AG04449 (cell line): ENCODE results near the gene DOK7.

Source experiments
- CTCF ChIA-PET: fragments of 350-600 bp; formaldehyde crosslinking; extraction: SDS; loops from one replicate; lab custom pipeline; 2021; ENCODE audit warnings: antibody characterized with exemption; lab: Yijun Ruan, JAX
- POLR2A ChIA-PET: fragments of 400-600, 350-600 bp; formaldehyde crosslinking; extraction: SDS; loops from one replicate; lab custom pipeline; 2020; ENCODE audit warnings: antibody characterized with exemption, inconsistent platforms; lab: Yijun Ruan, JAX
- DNase-seq: peaks from one replicate; pipeline ENCODE4 v3.0.0-alpha.2; 2010; ENCODE audit warnings: low read depth, low spot score
- H3K4me3 ChIP-seq: 2 replicates; pipeline ENCODE4 v1.5.1; 2011; ENCODE audit warnings: low read depth, mild to moderate bottlenecking, control low read depth, low read length
- TF ChIP-seq, protein P1 (sequence below): IDR thresholded peaks from one replicate; pipeline ENCODE4 v1.5.1; 2011; ENCODE audit warnings: mild to moderate bottlenecking, moderate library complexity, low read length, control low read depth, inconsistent platforms; ENCODE audit not compliant: insufficient read depth; ENCODE audit errors: missing control alignments

DOK7 gene

DNA sequence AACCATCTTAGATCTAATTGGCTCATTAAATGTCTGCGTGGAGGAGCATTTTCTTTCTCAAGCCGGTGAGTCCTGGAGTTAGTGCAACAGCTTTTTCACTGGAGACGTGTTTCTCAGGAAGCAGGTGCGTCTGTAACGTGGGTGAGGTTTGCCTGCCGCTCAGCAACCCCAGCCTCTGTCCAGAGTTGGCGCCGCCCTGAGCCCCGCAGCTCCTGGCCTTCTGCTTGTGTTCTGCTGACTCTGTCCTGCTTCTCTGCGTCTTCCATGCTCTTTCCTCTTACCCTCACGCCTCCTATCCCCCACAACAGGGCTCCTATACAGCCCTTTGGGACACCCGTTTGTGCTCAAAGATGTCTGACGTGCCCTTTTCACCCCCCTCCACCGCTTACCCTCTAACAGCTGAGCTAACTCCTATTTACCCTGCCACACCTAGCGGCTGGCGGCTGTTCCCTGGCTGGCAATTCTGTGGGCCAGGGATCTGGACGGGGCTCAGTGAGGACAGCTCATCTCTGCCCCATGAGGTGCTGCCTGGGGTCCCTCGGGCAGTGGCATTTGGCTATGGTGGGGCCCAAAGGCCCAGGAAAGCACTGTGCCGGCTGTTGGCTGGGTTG lies 18.8 kb downstream of the DOK7 start:
- POLR2A ChIA-PET, result interaction anchor here (0.7 kb wide), 1 partner anchor 177 kb away, joined by 3 read pairs; no protein-coding TSS in a partner anchor

DNA sequence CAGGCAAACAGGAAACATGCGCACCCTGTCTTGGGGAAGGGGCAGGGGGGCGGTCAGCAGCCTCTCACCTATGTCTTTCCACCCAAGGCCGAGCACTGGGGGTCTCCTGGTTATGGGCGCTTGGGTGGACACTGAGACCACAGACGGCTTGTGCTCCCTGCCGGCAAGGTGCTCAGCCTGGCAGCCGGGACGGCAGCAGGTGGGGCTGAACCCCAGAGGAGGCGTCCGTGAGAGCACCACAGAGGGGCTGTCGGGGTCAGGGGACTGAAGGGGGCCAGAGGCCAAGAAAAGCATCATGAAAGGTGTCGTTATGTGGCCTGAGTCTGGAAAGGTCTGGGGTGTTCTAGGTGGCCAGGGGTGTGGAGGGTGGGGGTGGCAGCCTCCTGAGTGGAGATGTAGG lies 19.6 kb downstream of the DOK7 start:
- CTCF ChIA-PET, result interaction anchor here (6.0 kb wide), 1 partner anchor 137 kb away, joined by 134 read pairs; no protein-coding TSS in a partner anchor
- POLR2A ChIA-PET, result no interaction called here
- TF ChIP-seq, protein P1, sequence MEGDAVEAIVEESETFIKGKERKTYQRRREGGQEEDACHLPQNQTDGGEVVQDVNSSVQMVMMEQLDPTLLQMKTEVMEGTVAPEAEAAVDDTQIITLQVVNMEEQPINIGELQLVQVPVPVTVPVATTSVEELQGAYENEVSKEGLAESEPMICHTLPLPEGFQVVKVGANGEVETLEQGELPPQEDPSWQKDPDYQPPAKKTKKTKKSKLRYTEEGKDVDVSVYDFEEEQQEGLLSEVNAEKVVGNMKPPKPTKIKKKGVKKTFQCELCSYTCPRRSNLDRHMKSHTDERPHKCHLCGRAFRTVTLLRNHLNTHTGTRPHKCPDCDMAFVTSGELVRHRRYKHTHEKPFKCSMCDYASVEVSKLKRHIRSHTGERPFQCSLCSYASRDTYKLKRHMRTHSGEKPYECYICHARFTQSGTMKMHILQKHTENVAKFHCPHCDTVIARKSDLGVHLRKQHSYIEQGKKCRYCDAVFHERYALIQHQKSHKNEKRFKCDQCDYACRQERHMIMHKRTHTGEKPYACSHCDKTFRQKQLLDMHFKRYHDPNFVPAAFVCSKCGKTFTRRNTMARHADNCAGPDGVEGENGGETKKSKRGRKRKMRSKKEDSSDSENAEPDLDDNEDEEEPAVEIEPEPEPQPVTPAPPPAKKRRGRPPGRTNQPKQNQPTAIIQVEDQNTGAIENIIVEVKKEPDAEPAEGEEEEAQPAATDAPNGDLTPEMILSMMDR, result no peak
- H3K4me3 ChIP-seq, result no peak overlapping the region
- DNase-seq, result no peak

More for the DNA sequence above, 18.8 kb downstream of the DOK7 start:
- DNase-seq, result no peak
- CTCF ChIA-PET, result interaction anchor here (0.6 to 6.0 kb wide), 25 partner anchors 10 to 701 kb away, joined by 3 to 134 read pairs (median 8); partner anchors contain the start of gene MSANTD1
- H3K4me3 ChIP-seq, result no peak overlapping the region
- TF ChIP-seq, protein P1, result no peak

DNA sequence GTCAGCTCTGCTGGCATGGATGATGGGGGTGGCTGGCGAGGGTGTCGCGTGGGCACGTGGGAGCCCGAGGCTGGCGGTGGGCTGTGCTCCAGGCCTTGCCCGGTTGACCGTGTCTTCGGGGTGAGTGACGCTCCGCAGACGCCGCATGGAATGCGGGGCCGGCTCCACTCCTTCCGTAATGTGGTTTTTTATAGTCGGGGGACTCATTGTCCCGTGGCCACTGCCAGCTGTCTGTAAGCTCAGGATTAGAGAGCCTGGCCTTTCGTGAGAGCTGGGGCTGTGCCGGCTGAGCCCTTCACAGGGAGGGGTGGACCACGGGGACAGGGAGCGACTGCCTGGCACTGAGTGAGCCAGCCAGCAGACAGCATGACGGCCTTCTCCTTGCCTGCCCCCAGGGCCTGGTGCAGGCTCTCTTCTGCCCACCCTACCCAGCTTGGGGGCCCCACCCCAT lies 20.4 kb downstream of the DOK7 start:
- CTCF ChIA-PET, result interaction anchor here (1.0 kb wide), 1 partner anchor 338 kb away, joined by 3 read pairs; no protein-coding TSS in a partner anchor
- TF ChIP-seq, protein P1, result no peak
- POLR2A ChIA-PET, result no interaction called here
- no peak for DNase-seq
- no peak overlapping the region for H3K4me3 ChIP-seq

DNA sequence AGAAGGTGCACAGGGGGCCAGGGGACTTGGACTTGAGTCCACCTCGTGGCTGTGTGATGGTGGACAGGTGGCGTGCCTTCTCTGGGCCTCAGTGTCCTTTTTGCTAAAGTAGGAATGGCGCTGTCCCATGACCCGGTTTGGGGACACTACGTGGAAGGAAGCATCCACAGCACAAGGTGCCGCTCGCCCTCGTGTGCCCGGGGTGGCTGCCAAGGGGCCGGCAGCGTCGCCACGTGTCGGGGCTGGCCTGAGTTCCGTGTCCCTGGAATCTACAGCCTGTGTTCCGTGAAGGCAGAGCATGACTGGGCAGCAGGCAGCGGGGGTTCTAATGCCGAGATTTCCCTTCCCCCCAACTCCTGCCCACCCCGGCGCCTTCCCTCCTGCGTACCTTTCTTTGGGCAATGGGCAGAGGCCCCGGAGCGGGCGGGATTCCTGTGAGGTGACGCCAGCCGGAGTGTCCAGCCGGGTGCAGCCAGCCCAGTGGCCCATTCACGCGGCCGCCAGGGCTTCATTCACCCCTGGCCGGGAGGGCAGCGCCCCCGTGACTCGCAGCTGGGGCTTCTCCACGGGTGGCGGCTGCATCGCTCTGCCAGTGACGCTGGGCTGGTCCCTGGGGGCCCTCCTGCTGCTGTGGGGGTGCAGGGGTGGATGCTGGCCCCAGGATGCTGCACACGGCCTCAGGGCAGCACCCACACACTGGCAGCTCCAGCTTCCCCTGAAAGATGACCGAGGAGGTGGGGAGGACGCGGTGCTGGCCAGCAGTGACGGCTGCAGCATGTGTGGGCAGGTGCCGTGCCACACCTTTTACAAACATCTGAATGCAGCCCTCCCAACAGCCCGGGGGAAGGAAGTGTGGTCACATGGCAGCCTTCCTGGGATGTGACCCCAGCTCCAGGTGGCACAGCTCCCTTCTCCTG lies 21.2 kb downstream of the DOK7 start:
- CTCF ChIA-PET, result interaction anchor here (0.8 to 2.1 kb wide), 4 partner anchors 14 to 339 kb away, joined by 3 to 5 read pairs (median 3); no protein-coding TSS in a partner anchor
- no peak overlapping the region for H3K4me3 ChIP-seq
- POLR2A ChIA-PET, result no interaction called here
- no peak for DNase-seq
- TF ChIP-seq, protein P1, result no peak

DNA sequence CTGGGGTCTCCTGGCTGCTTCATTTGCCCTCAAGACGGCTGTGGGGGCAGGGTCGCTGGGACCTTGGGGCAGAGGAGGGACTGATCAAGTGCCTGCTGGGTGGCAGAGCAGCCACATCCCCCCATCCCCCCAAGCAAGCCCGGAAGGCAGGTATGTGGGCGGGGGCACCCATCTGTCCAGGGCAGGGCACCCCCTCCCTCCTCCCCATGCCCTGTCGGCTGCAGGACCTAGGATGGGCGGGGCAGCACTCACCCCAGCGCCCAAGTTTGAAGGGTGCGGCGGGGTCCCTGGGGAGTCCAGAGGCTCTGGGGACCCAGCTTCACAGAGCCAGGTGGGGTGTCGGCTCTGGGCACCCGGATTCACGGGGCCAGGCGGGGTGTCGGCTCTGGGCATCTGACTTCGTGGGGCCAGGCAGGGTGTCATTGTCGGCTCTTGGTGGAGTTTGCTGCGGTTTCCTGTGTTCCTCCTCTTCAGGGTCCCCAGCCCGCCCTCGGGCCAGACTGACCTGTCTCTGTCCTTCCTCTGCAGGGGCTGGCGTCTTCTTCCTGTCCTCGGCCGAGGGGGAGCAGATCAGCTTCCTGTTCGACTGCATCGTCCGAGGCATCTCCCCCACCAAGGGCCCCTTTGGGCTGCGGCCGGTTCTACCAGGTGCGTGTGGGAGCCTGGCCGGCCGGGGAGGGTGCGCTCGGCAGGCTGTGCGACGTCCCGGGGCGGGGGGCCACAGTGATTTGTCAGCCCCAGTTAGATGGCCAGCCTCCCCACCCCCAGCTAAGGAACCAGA lies 22.1 kb downstream of the DOK7 start:
- ChIA-PET CTCF (interaction anchor here (0.8 to 2.1 kb wide), 3 partner anchors 15 to 139 kb away, joined by 3 to 5 read pairs (median 3); no protein-coding TSS in a partner anchor), POLR2A (no interaction called here)

More for the DNA sequence above, 22.1 kb downstream of the DOK7 start:
- no peak for DNase-seq
- no peak overlapping the region for H3K4me3 ChIP-seq
- TF ChIP-seq, protein P1, result no peak
